ENCODE measurements around the gene RELA.
A peak's percentile ranks its signal among the peaks of the same experiment; 100 is the strongest.

Gene RELA

DNA sequence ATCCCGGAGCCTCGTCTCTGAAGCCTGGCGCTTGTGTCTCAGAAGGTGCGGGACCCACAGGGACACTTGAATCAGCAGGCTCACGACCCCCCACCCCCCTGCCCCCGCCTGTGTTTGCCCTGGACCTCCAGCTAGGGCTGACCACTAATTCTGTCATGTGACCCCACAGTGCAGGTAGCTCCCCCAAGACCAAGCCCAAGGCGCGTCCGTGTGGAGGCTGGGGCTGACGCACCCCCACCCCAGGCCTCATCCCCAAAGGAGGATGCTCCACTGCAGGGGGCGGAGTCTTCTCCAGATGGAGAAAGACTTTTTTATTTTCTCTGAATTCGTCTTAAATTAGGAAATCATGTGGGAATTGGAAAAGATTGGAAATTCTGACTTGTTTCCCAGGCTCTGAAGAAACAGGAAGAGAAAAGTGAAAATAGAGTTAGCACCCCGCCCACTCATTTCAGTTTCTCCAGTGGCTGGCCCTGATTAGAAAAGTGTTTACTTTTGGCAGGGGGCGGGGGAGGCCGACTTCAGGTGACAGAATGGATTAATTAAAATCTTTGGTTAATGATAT lies 1.0 kb upstream of the RELA start:
- TF ChIP-seq NFIC (IDR thresholded peaks at IDR 0.05) (no peak), CEBPB (IDR thresholded peaks at IDR 0.05) (no peak), EGR1 (IDR thresholded peaks at IDR 0.05) (peak; percentile 56; the same call in 1 of the 2 replicates)
- TF ChIP-seq, protein P1, sequence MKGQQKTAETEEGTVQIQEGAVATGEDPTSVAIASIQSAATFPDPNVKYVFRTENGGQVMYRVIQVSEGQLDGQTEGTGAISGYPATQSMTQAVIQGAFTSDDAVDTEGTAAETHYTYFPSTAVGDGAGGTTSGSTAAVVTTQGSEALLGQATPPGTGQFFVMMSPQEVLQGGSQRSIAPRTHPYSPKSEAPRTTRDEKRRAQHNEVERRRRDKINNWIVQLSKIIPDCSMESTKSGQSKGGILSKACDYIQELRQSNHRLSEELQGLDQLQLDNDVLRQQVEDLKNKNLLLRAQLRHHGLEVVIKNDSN (IDR thresholded peaks at IDR 0.05): peak; percentile 62

DNA sequence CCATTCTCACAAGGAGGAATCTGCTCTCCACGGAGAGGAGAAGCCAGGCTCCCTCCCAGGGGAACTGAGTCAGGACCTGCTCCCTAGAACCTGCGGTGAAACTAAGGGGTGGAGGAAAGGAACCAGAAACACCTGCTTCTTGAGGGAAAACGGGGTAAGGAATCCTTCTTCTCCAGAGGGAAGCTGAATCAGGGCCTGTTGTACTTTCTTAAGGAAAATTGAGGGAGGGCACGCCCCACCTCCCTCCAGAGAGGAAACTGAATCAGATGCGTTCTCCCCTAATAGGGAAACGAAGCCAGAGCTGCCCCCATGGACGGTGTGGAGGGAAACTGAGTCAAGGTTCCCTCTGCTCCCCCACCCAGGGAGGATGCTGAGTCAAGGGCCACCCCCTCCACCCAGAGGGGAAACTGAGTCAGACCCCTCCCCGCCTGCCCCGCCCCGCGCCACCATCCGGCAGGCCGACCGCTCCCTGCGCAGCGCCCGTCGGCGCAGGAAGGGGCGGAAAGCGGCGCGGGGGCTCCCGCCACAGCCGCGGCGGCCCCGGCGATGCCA lies 393 bp downstream of the RELA start:
- TF ChIP-seq, protein P2, sequence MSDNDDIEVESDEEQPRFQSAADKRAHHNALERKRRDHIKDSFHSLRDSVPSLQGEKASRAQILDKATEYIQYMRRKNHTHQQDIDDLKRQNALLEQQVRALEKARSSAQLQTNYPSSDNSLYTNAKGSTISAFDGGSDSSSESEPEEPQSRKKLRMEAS (IDR thresholded peaks at IDR 0.05): no peak
- TF ChIP-seq RAD21 (IDR thresholded peaks at IDR 0.05; ENCODE audit: low read depth): no peak
- TF ChIP-seq, protein P1 (IDR thresholded peaks at IDR 0.05): no peak
- no peak for TF ChIP-seq YY1 (IDR thresholded peaks at IDR 0.05; ENCODE audit: low read depth)
- no peak for TF ChIP-seq CEBPB (IDR thresholded peaks at IDR 0.05)
- TF ChIP-seq, protein P3, sequence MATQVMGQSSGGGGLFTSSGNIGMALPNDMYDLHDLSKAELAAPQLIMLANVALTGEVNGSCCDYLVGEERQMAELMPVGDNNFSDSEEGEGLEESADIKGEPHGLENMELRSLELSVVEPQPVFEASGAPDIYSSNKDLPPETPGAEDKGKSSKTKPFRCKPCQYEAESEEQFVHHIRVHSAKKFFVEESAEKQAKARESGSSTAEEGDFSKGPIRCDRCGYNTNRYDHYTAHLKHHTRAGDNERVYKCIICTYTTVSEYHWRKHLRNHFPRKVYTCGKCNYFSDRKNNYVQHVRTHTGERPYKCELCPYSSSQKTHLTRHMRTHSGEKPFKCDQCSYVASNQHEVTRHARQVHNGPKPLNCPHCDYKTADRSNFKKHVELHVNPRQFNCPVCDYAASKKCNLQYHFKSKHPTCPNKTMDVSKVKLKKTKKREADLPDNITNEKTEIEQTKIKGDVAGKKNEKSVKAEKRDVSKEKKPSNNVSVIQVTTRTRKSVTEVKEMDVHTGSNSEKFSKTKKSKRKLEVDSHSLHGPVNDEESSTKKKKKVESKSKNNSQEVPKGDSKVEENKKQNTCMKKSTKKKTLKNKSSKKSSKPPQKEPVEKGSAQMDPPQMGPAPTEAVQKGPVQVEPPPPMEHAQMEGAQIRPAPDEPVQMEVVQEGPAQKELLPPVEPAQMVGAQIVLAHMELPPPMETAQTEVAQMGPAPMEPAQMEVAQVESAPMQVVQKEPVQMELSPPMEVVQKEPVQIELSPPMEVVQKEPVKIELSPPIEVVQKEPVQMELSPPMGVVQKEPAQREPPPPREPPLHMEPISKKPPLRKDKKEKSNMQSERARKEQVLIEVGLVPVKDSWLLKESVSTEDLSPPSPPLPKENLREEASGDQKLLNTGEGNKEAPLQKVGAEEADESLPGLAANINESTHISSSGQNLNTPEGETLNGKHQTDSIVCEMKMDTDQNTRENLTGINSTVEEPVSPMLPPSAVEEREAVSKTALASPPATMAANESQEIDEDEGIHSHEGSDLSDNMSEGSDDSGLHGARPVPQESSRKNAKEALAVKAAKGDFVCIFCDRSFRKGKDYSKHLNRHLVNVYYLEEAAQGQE (IDR thresholded peaks at IDR 0.05; ENCODE audit: low read depth): no peak
- TF ChIP-seq TEAD4 (IDR thresholded peaks at IDR 0.05): no peak
- TF ChIP-seq NFIC (IDR thresholded peaks at IDR 0.05): no peak
- TF ChIP-seq EP300 (IDR thresholded peaks at IDR 0.05; ENCODE audit: borderline replicate concordance): no peak
- no peak for TF ChIP-seq TCF12 (IDR thresholded peaks at IDR 0.05; ENCODE audit: low read depth)
- TF ChIP-seq ZBTB7A (IDR thresholded peaks at IDR 0.05; ENCODE audit: low read depth): no peak
- no peak for TF ChIP-seq EGR1 (IDR thresholded peaks at IDR 0.05)
- TF ChIP-seq FOXM1 (IDR thresholded peaks at IDR 0.05; ENCODE audit: borderline replicate concordance, low read depth): no peak
- TF ChIP-seq CREB1 (IDR thresholded peaks at IDR 0.05; ENCODE audit: low read depth): no peak
- TF ChIP-seq TAF1 (IDR thresholded peaks at IDR 0.05; ENCODE audit: low read depth): no peak

DNA sequence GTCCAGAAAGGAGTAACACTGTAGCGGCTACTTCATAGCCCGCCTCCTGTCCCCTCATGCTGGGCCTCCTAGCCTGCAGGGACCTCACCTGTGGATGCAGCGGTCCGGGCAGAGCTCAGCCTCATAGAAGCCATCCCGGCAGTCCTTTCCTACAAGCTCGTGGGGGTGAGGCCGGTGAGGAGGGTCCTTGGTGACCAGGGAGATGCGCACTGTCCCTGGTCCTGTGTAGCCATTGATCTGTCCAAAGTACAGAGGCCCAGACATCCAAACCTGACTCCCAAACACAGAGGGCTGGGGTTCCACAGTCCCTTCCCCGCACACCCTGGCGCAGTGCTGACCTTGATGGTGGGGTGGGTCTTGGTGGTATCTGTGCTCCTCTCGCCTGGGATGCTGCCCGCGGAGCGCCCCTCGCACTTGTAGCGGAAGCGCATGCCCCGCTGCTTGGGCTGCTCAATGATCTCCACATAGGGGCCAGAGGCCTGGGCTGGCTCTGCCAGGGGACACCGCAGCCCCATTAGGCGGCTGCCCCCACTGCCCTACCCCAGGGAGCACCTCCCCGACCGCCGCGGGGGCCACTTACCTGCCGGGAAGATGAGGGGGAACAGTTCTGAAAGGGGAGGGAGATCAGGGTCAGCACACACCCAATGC lies 993 bp downstream of the RELA start:
- TF ChIP-seq EGR1 (IDR thresholded peaks at IDR 0.05): no peak
- TF ChIP-seq, protein P2 (IDR thresholded peaks at IDR 0.05): no peak
- TF ChIP-seq, protein P1 (IDR thresholded peaks at IDR 0.05): no peak

DNA sequence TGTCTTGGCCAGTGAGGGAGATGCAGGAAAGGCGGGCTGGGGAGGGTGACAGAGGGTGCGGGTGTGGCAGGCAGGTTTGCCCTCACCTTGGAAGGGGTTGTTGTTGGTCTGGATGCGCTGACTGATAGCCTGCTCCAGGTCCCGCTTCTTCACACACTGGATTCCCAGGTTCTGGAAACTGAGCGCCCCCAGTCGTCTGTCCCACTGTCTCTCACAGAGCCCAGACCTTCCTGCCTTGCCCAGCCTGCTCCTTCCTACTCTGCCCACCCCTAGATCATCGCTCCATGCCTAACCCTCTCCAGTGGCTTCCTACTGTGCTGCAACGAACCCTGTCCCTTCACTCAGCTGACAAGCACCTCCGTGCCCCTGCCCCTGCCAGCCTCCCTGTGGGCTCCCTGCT lies 2.7 kb downstream of the RELA start:
- TF ChIP-seq CREB1 (IDR thresholded peaks at IDR 0.05; ENCODE audit: low read depth): no peak
- no peak for TF ChIP-seq TAF1 (IDR thresholded peaks at IDR 0.05; ENCODE audit: low read depth)
- TF ChIP-seq EGR1 (IDR thresholded peaks at IDR 0.05): no peak
- TF ChIP-seq, protein P2 (IDR thresholded peaks at IDR 0.05): no peak
- TF ChIP-seq RAD21 (IDR thresholded peaks at IDR 0.05; ENCODE audit: low read depth): no peak
- no peak for TF ChIP-seq EP300 (IDR thresholded peaks at IDR 0.05; ENCODE audit: borderline replicate concordance)
- no peak for TF ChIP-seq TEAD4 (IDR thresholded peaks at IDR 0.05)
- TF ChIP-seq, protein P3 (IDR thresholded peaks at IDR 0.05; ENCODE audit: low read depth): no peak
- TF ChIP-seq FOXM1 (IDR thresholded peaks at IDR 0.05; ENCODE audit: borderline replicate concordance, low read depth): no peak
- TF ChIP-seq YY1 (IDR thresholded peaks at IDR 0.05; ENCODE audit: low read depth): no peak
- TF ChIP-seq NFIC (IDR thresholded peaks at IDR 0.05): no peak
- TF ChIP-seq TCF12 (IDR thresholded peaks at IDR 0.05; ENCODE audit: low read depth): no peak
- TF ChIP-seq ZBTB7A (IDR thresholded peaks at IDR 0.05; ENCODE audit: low read depth): no peak
- no peak for TF ChIP-seq CEBPB (IDR thresholded peaks at IDR 0.05)
- TF ChIP-seq, protein P1 (IDR thresholded peaks at IDR 0.05): no peak

Measured in Ishikawa (cell line).